GM18498 (cell line): ENCODE measurements around the gene SPEF1.

Experiments
- ATAC-seq: cut with Tn5 transposase; IDR thresholded peaks from one replicate; pipeline ENCODE4 v1.9.1; 2021; ENCODE audit warnings: mild to moderate bottlenecking, moderate library complexity; ENCODE audit not compliant: unreplicated experiment

The SPEF1 gene

GRCh38 chr20:3767427-3768341, 13.6 kb downstream of the SPEF1 start, which contains the start of gene ADISSP:
TSS of gene ADISSP (minus strand) at chr20:3767753. CDS start at chr20:3760100, 7,653 bp downstream.
- peak; percentile 94 for ATAC-seq

GRCh38 chr20:3767110-3767426, 14.2 kb downstream of the SPEF1 start:
- ATAC-seq: no peak

- no peak for ATAC-seq
These were observed 14.7 kb downstream of the SPEF1 start for GRCh38 chr20:3766422-3767109.

- no peak for ATAC-seq
These were observed 15.9 kb downstream of the SPEF1 start for GRCh38 chr20:3765171-3765882.

GRCh38 chr20:3764659-3765058, 16.6 kb downstream of the SPEF1 start:
- no peak for ATAC-seq

GRCh38 chr20:3763671-3764601, 17.3 kb downstream of the SPEF1 start:
- ATAC-seq: no peak

- no peak for ATAC-seq
These were observed 20.4 kb downstream of the SPEF1 start for GRCh38 chr20:3760655-3761348.

- ATAC-seq: no peak
These were observed 21.4 kb downstream of the SPEF1 start for GRCh38 chr20:3759884-3760283.

- no peak for ATAC-seq
These were observed 21.9 kb downstream of the SPEF1 start for GRCh38 chr20:3759316-3759823.

GRCh38 chr20:3758566-3758965, 22.7 kb downstream of the SPEF1 start:
- no peak for ATAC-seq

GRCh38 chr20:3757268-3757667, 24.0 kb downstream of the SPEF1 start:
- no peak for ATAC-seq

GRCh38 chr20:3755814-3756480, 25.3 kb downstream of the SPEF1 start:
- ATAC-seq: no peak

GRCh38 chr20:3755269-3755668, 26.0 kb downstream of the SPEF1 start:
- ATAC-seq: no peak

- no peak for ATAC-seq
These were observed 27.0 kb downstream of the SPEF1 start for GRCh38 chr20:3754276-3754630.

- ATAC-seq: no peak
These were observed 27.6 kb downstream of the SPEF1 start for GRCh38 chr20:3753501-3754275.

GRCh38 chr20:3753098-3753497, 28.1 kb downstream of the SPEF1 start:
- no peak for ATAC-seq

- no peak for ATAC-seq
These were observed 28.9 kb downstream of the SPEF1 start for GRCh38 chr20:3752386-3752759.

- no peak for ATAC-seq
These were observed 29.4 kb downstream of the SPEF1 start for GRCh38 chr20:3751675-3752385.
